Measurements from ENCODE around the gene PPP1R15B.

- TF ChIP-seq RAD21 (IDR thresholded peaks at IDR 0.05; ENCODE audit: low read depth) (no peak), USF1 (IDR thresholded peaks at IDR 0.05) (no peak), FOXM1 (IDR thresholded peaks at IDR 0.05; ENCODE audit: borderline replicate concordance, low read depth) (no peak), TAF1 (IDR thresholded peaks at IDR 0.05; ENCODE audit: low read depth) (no peak), ZBTB7A (IDR thresholded peaks at IDR 0.05; ENCODE audit: low read depth) (no peak), CEBPB (IDR thresholded peaks at IDR 0.05) (no peak)
These were observed 53.8 kb downstream of the PPP1R15B start for GRCh38 chr1:204357551-204358490.

Data from Ishikawa (cell line).